IMR-90 (cell line): ENCODE measurements around the gene NCKAP5. TPM values are rescaled to one million over a fixed set of nuclear protein-coding genes. Genes with fewer than 3 reads are reported as not detected.

Source experiments
- ATAC-seq: fragments of 200-7000 bp; cut with Tn5 transposase; 2 replicates; pipeline ENCODE4 v1.9.1; 2020; ENCODE audit warnings: low read depth, mild to moderate bottlenecking, moderate library complexity
- BruUV-seq: library from RNA; stranded (reverse); fragments of 400-500 nt; replicated peaks from 2 replicates; lab custom pipeline; 2021; lab: Mats Ljungman, UMichigan
- CTCF ChIA-PET: fragments of 300-600 bp; formaldehyde crosslinking; extraction: SDS; loops from one replicate; lab custom pipeline; 2021; ENCODE audit warnings: antibody characterized with exemption; lab: Yijun Ruan, JAX
- POLR2A ChIA-PET: fragments of 300-600 bp; sonication (Branson Sonifier 250); formaldehyde crosslinking; loops from one replicate; lab custom pipeline; 2022; ENCODE audit warnings: antibody characterized with exemption; ENCODE audit not compliant: unreplicated experiment; lab: Charles Lee
- DNase-seq: peaks from one replicate; pipeline ENCODE4 v3.0.0; 2013
- H2AFZ ChIP-seq: replicated peaks from 2 replicates; pipeline ENCODE3; 2013; ENCODE audit warnings: low read length, mild to moderate bottlenecking; ENCODE audit not compliant: poor library complexity
- H2AK5ac ChIP-seq: 2 replicates; pipeline ENCODE4 v1.6.1; 2013; ENCODE audit warnings: low read depth, low read length, inconsistent platforms
- H2AK9ac ChIP-seq: replicated peaks from 2 replicates; pipeline ENCODE3; 2013; ENCODE audit warnings: mild to moderate bottlenecking, low read depth, low read length, moderate library complexity; ENCODE audit not compliant: poor library complexity
- H2BK120ac ChIP-seq: 2 replicates; pipeline ENCODE4 v1.6.1; 2013; ENCODE audit warnings: low read depth, low read length, inconsistent platforms
- H2BK15ac ChIP-seq: 3 replicates; pipeline ENCODE4 v1.6.1; 2013; ENCODE audit warnings: low read depth, low read length, inconsistent platforms
- H2BK20ac ChIP-seq: 2 replicates; pipeline ENCODE4 v1.6.1; 2013; ENCODE audit warnings: low read depth, mild to moderate bottlenecking, inconsistent platforms, low read length, moderate library complexity
- H2BK5ac ChIP-seq: 2 replicates; pipeline ENCODE4 v1.6.1; 2013; ENCODE audit warnings: mild to moderate bottlenecking, low read depth, low read length, inconsistent platforms; ENCODE audit not compliant: poor library complexity, severe bottlenecking
- H3K14ac ChIP-seq: replicated peaks from 2 replicates; pipeline ENCODE4 v1.6.1; 2013; ENCODE audit warnings: low read depth, low read length, inconsistent platforms
- H3K18ac ChIP-seq: 2 replicates; pipeline ENCODE4 v1.6.1; 2013; ENCODE audit warnings: low read depth, low read length, control low read depth
- H3K23ac ChIP-seq: 2 replicates; pipeline ENCODE4 v1.6.1; 2013; ENCODE audit warnings: low read depth, low read length, inconsistent platforms
- H3K27ac ChIP-seq: 2 replicates; pipeline ENCODE4 v1.5.1; 2013; ENCODE audit warnings: mild to moderate bottlenecking, control low read depth, low read length; ENCODE audit not compliant: insufficient read depth
- H3K27me3 ChIP-seq: 2 replicates; pipeline ENCODE4 v1.6.1; 2013; ENCODE audit warnings: low read length; ENCODE audit not compliant: control insufficient read depth, insufficient read depth
- H3K36me3 ChIP-seq: 2 replicates; pipeline ENCODE4 v1.6.1; 2013; ENCODE audit warnings: low read length, mixed read lengths; ENCODE audit not compliant: control insufficient read depth, insufficient read depth
- H3K4ac ChIP-seq: 2 replicates; pipeline ENCODE4 v1.6.1; 2013; ENCODE audit warnings: low read depth, low read length, inconsistent platforms
- H3K4me1 ChIP-seq: 2 replicates; pipeline ENCODE4 v1.6.1; 2013; ENCODE audit warnings: low read length, mixed read lengths; ENCODE audit not compliant: control insufficient read depth, insufficient read depth
- H3K4me2 ChIP-seq: 2 replicates; pipeline ENCODE4 v1.6.1; 2013; ENCODE audit warnings: low read depth, mild to moderate bottlenecking, control low read depth, low read length, moderate library complexity
- H3K4me3 ChIP-seq: 2 replicates; pipeline ENCODE4 v1.5.1; 2013; ENCODE audit warnings: low read depth, mild to moderate bottlenecking, control low read depth, low read length, moderate library complexity; ENCODE audit not compliant: insufficient read depth
- H3K56ac ChIP-seq: 2 replicates; pipeline ENCODE4 v1.6.1; 2013; ENCODE audit warnings: low read length, inconsistent platforms; ENCODE audit not compliant: insufficient read depth; ENCODE audit errors: extremely low read depth
- H3K79me1 ChIP-seq, 2 experiments: 2 replicates each; pipeline ENCODE4 v1.6.1; 2013; ENCODE audit warnings: low read length in 2 of 2, inconsistent platforms in 1 of 2, low read depth in 1 of 2
- H3K9ac ChIP-seq: 2 replicates; pipeline ENCODE4 v1.6.1; 2013; ENCODE audit warnings: low read depth, low read length, control low read depth
- H3K9me1 ChIP-seq: 2 replicates; pipeline ENCODE4 v1.6.1; 2013; ENCODE audit warnings: low read length, inconsistent platforms; ENCODE audit not compliant: insufficient read depth
- H3K9me3 ChIP-seq: 2 replicates; pipeline ENCODE4 v1.6.1; 2013; ENCODE audit warnings: low read length; ENCODE audit not compliant: control insufficient read depth, insufficient read depth
- H4K20me1 ChIP-seq: 2 replicates; pipeline ENCODE4 v1.6.1; 2013; ENCODE audit warnings: low read length, inconsistent platforms; ENCODE audit not compliant: insufficient read depth
- H4K5ac ChIP-seq: 2 replicates; pipeline ENCODE4 v1.6.1; 2013; ENCODE audit warnings: mild to moderate bottlenecking, low read depth, low read length, control low read depth
- H4K8ac ChIP-seq, 2 experiments: 2 replicates each; pipeline ENCODE4 v1.6.1; 2013; ENCODE audit warnings: low read depth in 2 of 2, low read length in 2 of 2, control low read depth in 1 of 2, inconsistent platforms in 1 of 2
- H4K91ac ChIP-seq: 2 replicates; pipeline ENCODE4 v1.6.1; 2013; ENCODE audit warnings: low read depth, low read length, inconsistent platforms; ENCODE audit not compliant: insufficient read depth
- BHLHE40 ChIP-seq: fragments of 150-350 bp; IDR thresholded peaks from 2 replicates; pipeline ENCODE4 v1.6.1; 2016; ENCODE audit warnings: mild to moderate bottlenecking, low read depth, low read length
- CEBPB ChIP-seq: IDR thresholded peaks from 2 replicates; pipeline ENCODE4 v1.6.1; 2012; ENCODE audit warnings: low read depth, low read length, improper control_type of control experiment
- CHD1 ChIP-seq: IDR thresholded peaks from 2 replicates; pipeline ENCODE4 v1.6.1; 2012; ENCODE audit warnings: low read depth, low read length, improper control_type of control experiment
- CTCF ChIP-seq: conservative IDR thresholded peaks from 2 replicates; pipeline ENCODE4 v1.5.1; 2012; ENCODE audit warnings: mild to moderate bottlenecking, low read depth, low read length, improper control_type of control experiment
- ELK1 ChIP-seq: fragments of 150-350 bp; IDR thresholded peaks from 2 replicates; pipeline ENCODE4 v1.6.1; 2016; ENCODE audit warnings: low read depth, mild to moderate bottlenecking, low read length, moderate library complexity, borderline replicate concordance
- FOS ChIP-seq: fragments of 150-350 bp; IDR thresholded peaks from 2 replicates; pipeline ENCODE4 v1.6.1; 2016; ENCODE audit warnings: low read depth, low read length
- MAFK ChIP-seq: IDR thresholded peaks from 2 replicates; pipeline ENCODE4 v1.6.1; 2012; ENCODE audit warnings: low read depth, low read length, improper control_type of control experiment
- MAZ ChIP-seq: IDR thresholded peaks from 2 replicates; pipeline ENCODE4 v1.6.1; 2012; ENCODE audit warnings: low read depth, mild to moderate bottlenecking, low read length, improper control_type of control experiment, moderate library complexity, borderline replicate concordance
- MXI1 ChIP-seq: IDR thresholded peaks from 2 replicates; pipeline ENCODE4 v1.6.1; 2012; ENCODE audit warnings: low read depth, mild to moderate bottlenecking, low read length, moderate library complexity, borderline replicate concordance
- RAD21 ChIP-seq: IDR thresholded peaks from 2 replicates; pipeline ENCODE4 v1.6.1; 2012; ENCODE audit warnings: low read length, improper control_type of control experiment
- RCOR1 ChIP-seq: IDR thresholded peaks from 2 replicates; pipeline ENCODE4 v1.6.1; 2012; ENCODE audit warnings: mild to moderate bottlenecking, low read length, improper control_type of control experiment; ENCODE audit not compliant: insufficient replicate concordance
- RFX5 ChIP-seq: IDR thresholded peaks from 2 replicates; pipeline ENCODE4 v1.8.0; 2012; ENCODE audit warnings: low read depth, mild to moderate bottlenecking, low read length, moderate library complexity
- SMC3 ChIP-seq: fragments of 150-350 bp; IDR thresholded peaks from 2 replicates; pipeline ENCODE4 v1.6.1; 2016; ENCODE audit warnings: low read depth, mild to moderate bottlenecking, antibody characterized with exemption, low read length, moderate library complexity
- WGBS, 2 experiments: methylation state at CpG; one replicate each; pipeline versions ENCODE4 v1.1.5 to v1.1.7; 2013; ENCODE audit warnings: missing lambda C conversion rate in 2 of 2; ENCODE audit not compliant: insufficient read length in 1 of 2; ENCODE audit errors: extremely low coverage in 2 of 2; 5-methylcytosine and 5-hydroxymethylcytosine counted together
- dilution Hi-C: fragments of 300-500 bp; cut with HindIII; formaldehyde crosslinking; loops from one replicate; pipeline ENCODE4 v1.14.3; 2018; ENCODE audit warnings: low sequenced_read_pairs; ENCODE audit not compliant: unreplicated experiment
- in situ Hi-C: fragments of 300-500 bp; cut with MboI; formaldehyde crosslinking; loops from 3 replicates; pipeline ENCODE4 v1.14.3; 2019; ENCODE audit warnings: low sequenced_read_pairs, inconsistent platforms, mixed read lengths
- intact Hi-C: fragments of 100-400 bp; cut with micrococcal nuclease; formaldehyde crosslinking; loops from 2 replicates; pipeline ENCODE4 v1.10.0; 2022
- polyA plus RNA-seq, 3 experiments: library from polyadenylated mRNA; depleted of rRNA; stranded (reverse); fragments of >200 nt; gene quantifications; 2 replicates each; pipeline ENCODE4 v1.2.3, GENCODE V29; 2012; ENCODE audit warnings: low replicate concordance in 1 of 3
- total RNA-seq: library from RNA; depleted of rRNA; stranded (reverse); fragments of >200 nt; gene quantifications from 2 replicates; pipeline ENCODE4 v1.2.3, GENCODE V29; 2012
- TF ChIP-seq, protein P1 (sequence below): fragments of 150-350 bp; IDR thresholded peaks from 2 replicates; pipeline ENCODE4 v1.6.1; 2017; ENCODE audit warnings: mild to moderate bottlenecking, antibody characterized with exemption, low read length, low read depth

The NCKAP5 gene
- total and polyA plus RNA-seq, 2 of the 4 experiments (the other 2 are of a cell fraction) = 2.7 to 3.9 TPM

GRCh38 chr2:133341575-133341974, 226.7 kb downstream of the NCKAP5 start:
- no peak for DNase-seq
- intact Hi-C loops (no loop called here), in situ Hi-C loops (no loop called here), dilution Hi-C loops (no loop called here)
- POLR2A ChIA-PET = no interaction called here
- no peak for ATAC-seq
- Histone ChIP-seq H2AK9ac (no peak overlapping the region), H2BK20ac (no peak overlapping the region), H2BK120ac (no peak overlapping the region), H4K20me1 (no peaks in the 10 kb centered on the region), H3K18ac (no peak overlapping the region), H3K14ac (no peak overlapping the region), H3K23ac (no peak overlapping the region), H2BK5ac (no peak overlapping the region), H3K4me2 (no peak overlapping the region), H3K79me1 (no peaks in the 10 kb centered on the region; a peak in 1 of 4 replicates), H3K27me3 (no peaks in the 10 kb centered on the region), H3K56ac (no peak overlapping the region), H3K4ac (no peak overlapping the region), H3K9me1 (peaks cover 6% of the 10 kb centered on the region; the same call in 1 of the 2 replicates), H3K4me1 (peaks cover 10% of the 10 kb centered on the region), H4K5ac (no peak overlapping the region), H2AK5ac (no peak overlapping the region), H3K9me3 (no peaks in the 10 kb centered on the region), H4K91ac (no peak overlapping the region), H4K8ac (no peak overlapping the region), H3K27ac (no peak overlapping the region), H3K4me3 (no peak overlapping the region), H2AFZ (no peak overlapping the region), H2BK15ac (no peak overlapping the region), H3K9ac (no peak overlapping the region), H3K36me3 (no peaks in the 10 kb centered on the region)
- CTCF ChIA-PET = no interaction called here
- WGBS, 2 experiments = 60% methylated on average over 1 of the region's 2 CpGs; no CpG with 5 or more reads in 1 of the 2 experiments
- BruUV-seq = no TSS peak
- TF ChIP-seq SMC3 (no peak), FOS (no peak), BHLHE40 (no peak), MXI1 (no peak), RFX5 (no peak), RAD21 (no peak), MAZ (no peak), CEBPB (no peak), CHD1 (no peak), ELK1 (no peak), MAFK (no peak), RCOR1 (no peak), CTCF (no peak)
- TF ChIP-seq, protein P1, sequence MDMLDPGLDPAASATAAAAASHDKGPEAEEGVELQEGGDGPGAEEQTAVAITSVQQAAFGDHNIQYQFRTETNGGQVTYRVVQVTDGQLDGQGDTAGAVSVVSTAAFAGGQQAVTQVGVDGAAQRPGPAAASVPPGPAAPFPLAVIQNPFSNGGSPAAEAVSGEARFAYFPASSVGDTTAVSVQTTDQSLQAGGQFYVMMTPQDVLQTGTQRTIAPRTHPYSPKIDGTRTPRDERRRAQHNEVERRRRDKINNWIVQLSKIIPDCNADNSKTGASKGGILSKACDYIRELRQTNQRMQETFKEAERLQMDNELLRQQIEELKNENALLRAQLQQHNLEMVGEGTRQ = no peak
